Activated T-cell treated with anti-CD3 and anti-CD28 coated beads, Interleukin-2, amount 50 U/mL, for 24 hours (primary cell): ENCODE results near the gene CDON.

Source experiments
- DNase-seq: peaks from one replicate; pipeline ENCODE4 v3.0.0-alpha.2; 2020
- H3K27ac Mint-ChIP-seq: 2 replicates; pipeline ENCODE4 v1.8.0; 2020; ENCODE audit warnings: mild to moderate bottlenecking, mixed read lengths
- H3K27me3 Mint-ChIP-seq: 2 replicates; pipeline ENCODE4 v1.8.0; 2020; ENCODE audit warnings: mixed read lengths
- H3K36me3 Mint-ChIP-seq: 2 replicates; pipeline ENCODE4 v1.8.0; 2020; ENCODE audit warnings: low read depth, mixed read lengths
- H3K4me1 Mint-ChIP-seq: 2 replicates; pipeline ENCODE4 v1.8.0; 2020; ENCODE audit warnings: low read depth, mixed read lengths
- H3K4me3 Mint-ChIP-seq: 2 replicates; pipeline ENCODE4 v1.8.0; 2020; ENCODE audit warnings: mild to moderate bottlenecking, moderate library complexity, mixed read lengths
- H3K9me3 Mint-ChIP-seq: 2 replicates; pipeline ENCODE4 v1.8.0; 2020; ENCODE audit warnings: mixed read lengths

CDON gene

DNA sequence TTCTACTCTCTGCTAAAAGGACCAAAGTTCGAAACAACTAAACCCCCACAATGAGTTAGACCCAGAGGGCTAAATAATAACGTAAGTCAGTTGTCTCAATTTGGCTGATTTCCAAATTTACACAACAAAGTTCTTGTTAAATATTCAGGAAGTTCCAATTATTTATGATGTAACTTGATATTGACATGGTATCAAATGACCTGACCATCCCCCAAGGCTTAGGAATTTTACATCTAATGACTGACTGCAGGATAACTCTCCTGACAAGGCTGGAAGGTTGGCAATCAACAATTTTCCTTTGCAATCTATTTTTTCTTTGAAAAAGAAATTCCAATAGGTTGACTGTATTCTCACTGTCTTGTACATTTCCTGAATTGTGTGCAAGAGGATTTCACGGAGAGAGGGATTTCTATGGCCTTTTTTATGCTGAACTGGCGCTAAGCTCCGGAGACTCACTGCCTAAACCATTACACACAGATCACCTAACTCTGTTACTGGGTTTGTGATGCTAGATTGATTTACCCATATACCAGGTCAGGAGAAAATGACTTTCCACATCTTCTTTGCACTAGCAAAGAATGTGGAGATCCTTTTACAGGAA lies 9.6 kb upstream of the CDON start:
- no peak for DNase-seq
- no peaks in the 10 kb centered on the region for H3K27me3 Mint-ChIP-seq
- H3K36me3 Mint-ChIP-seq: no peaks in the 10 kb centered on the region
- H3K4me3 Mint-ChIP-seq: no peak overlapping the region
- no peak overlapping the region for H3K27ac Mint-ChIP-seq
- H3K4me1 Mint-ChIP-seq: no peaks in the 10 kb centered on the region
- no peaks in the 10 kb centered on the region for H3K9me3 Mint-ChIP-seq

DNA sequence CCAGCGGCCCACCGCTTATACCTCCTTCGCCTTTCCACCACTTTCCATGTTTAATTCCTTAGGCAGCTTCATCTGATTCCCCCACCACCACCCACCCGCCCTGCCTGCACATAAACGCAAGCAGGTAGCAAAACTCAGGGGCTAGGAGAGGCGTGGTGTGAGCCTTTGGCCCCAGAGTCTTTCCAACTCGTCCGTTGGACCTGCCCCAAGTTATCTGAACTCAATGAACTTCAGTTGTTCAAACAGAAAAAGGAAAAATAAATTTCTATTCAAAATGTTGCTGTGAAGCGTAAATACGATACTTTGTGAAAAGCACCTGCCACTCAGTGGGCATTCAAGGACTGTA lies 814 bp upstream of the CDON start:
- H3K27ac Mint-ChIP-seq: no peak overlapping the region
- peaks cover 10% of the 10 kb centered on the region for H3K4me1 Mint-ChIP-seq
- H3K4me3 Mint-ChIP-seq: peak overlapping the region; percentile 78
- peaks cover 23% of the 10 kb centered on the region for H3K27me3 Mint-ChIP-seq
- DNase-seq: no peak
- no peaks in the 10 kb centered on the region for H3K36me3 Mint-ChIP-seq
- H3K9me3 Mint-ChIP-seq: no peaks in the 10 kb centered on the region

DNA sequence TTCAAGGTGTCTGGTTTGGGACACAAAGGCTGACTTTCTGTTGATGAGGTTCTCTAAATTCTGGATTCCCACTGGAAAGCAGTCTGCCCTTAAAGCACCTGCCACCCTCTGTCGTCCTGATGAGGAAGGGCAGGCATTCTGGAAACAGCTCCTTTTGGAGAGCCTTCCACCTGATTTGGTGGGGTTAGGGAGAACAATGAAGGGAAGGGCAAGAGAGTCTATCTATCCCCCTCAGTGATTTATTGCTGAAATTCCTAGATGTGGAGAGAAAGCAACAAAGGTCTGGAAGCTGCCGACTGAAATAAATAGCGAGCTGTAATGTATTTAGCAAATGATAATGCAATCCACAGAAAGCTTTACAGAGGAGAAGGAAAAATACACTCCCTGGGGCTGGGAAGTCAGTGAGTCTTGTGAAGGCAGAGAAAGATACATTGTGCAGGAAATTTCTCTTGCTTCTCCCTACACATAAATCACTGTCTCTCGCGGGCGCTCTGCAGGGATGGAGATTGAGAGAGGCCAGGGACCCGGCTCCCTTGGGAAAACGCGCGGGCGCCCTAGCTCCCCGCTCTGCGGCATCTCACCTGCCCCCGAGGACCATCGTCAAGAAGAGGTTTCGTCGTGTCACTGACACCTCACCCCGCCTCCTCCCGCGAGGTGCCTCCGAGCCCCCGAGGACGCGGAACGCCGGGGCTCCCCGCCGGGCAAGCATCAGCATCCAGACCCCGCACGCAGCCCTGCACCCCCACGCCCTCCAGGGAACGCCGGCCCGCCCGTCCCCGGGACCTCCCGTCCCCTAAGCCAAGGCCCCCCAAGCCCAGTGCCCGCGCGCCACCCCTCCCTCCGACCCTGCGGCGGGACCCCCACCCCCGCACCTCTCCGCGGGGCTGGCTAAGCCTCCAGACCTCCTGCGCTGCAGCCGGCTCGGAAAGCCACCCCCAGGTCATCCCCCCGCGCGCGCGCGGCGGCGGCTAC lies 673 bp downstream of the CDON start:
- peaks cover 10% of the 10 kb centered on the region for H3K4me1 Mint-ChIP-seq
- no peaks in the 10 kb centered on the region for H3K36me3 Mint-ChIP-seq
- peaks cover 26% of the 10 kb centered on the region for H3K27me3 Mint-ChIP-seq
- H3K27ac Mint-ChIP-seq: peak overlapping the region; percentile 53
- H3K4me3 Mint-ChIP-seq: peak overlapping the region; percentile 78
- no peaks in the 10 kb centered on the region for H3K9me3 Mint-ChIP-seq
- no peak for DNase-seq

DNA sequence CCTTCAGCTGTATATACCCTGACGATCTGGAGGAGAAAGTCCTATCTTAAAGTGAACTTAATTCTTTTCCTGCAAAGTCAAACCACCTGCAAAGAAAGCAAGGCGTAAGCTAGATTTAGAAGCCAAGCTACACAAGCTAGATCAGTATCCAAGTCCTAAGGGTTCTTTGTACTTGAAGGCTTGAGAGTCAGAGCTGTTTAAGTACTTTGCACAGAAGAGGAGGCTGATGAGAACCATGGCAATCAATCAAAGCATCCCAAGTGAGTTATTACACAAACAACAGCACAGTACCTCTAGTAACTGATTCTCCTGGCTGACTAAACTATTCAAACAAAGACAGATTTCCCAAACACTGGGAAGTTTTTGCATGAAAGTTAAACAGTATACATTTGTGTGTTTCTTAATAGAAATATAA lies 1.9 kb downstream of the CDON start:
- Mint-ChIP-seq H3K9me3 (no peaks in the 10 kb centered on the region), H3K4me1 (peaks cover 10% of the 10 kb centered on the region), H3K36me3 (no peaks in the 10 kb centered on the region), H3K27ac (no peak overlapping the region), H3K4me3 (no peak overlapping the region), H3K27me3 (peaks cover 26% of the 10 kb centered on the region)
- DNase-seq: no peak

DNA sequence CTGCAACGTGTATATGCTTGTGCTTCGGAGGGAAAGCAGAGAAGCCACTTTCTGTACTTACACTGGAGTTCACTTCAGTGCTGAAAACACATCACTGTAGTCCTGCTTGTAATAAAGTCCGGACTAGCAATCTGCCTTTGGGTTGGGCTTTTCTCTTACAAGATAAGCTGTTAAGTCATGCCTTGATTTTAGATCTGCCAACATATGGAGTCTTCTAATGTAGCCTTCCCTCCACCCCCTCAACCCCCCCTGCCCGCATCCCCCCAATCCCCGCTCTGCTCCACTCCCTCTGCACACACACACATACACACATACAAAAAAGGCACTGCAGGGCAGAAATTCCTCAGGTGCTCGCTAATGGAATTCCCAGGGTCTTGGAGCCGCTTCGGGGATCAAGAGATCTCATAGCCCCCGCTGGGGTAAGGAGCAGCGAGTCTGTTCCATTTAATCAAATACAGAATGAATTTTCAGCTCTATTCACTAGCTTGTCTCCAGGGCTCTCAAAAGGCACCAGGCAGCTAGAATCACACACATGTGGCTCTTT lies 3.4 kb downstream of the CDON start:
- Mint-ChIP-seq H3K4me3 (no peak overlapping the region), H3K9me3 (no peaks in the 10 kb centered on the region), H3K36me3 (no peaks in the 10 kb centered on the region), H3K4me1 (peaks cover 10% of the 10 kb centered on the region), H3K27me3 (peaks cover 26% of the 10 kb centered on the region), H3K27ac (no peak overlapping the region)
- DNase-seq: no peak

DNA sequence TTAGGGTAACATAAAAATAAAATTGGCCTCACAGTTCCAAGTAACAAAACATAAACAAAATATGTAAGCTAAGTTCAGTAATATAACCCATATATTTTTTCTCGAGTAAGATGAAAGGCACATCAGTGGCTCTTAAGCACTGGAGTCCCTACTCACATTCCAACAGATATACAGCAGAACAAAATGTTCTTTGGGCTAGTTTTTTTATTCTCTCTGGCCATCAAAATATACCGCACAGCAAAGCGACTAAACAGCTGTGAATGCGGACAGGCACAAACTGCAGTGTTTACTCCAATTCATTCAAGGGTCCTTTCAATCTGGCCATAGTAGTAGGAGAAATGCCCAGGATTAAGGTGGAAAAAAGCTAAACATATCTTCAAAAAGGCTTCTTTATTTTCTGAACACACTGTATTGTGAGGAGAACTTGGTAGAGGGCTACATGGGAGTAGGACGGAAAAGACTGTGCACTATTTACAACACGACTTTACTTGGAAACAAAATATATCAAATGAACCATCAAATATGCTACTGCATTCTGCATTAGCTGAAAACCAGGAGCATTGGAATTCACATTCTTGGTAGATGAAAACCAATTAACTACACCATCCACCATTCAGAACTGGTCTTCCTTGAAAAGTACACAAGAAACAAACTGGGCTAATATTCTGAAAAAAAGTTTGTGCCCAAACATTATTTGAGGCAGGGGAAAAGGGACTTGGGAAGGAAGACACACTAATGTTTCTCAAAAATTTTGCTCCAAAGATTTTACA lies 4.4 kb downstream of the CDON start:
- Mint-ChIP-seq H3K4me1 (peaks cover 8% of the 10 kb centered on the region), H3K27ac (no peak overlapping the region), H3K36me3 (no peaks in the 10 kb centered on the region), H3K4me3 (no peak overlapping the region), H3K27me3 (peaks cover 26% of the 10 kb centered on the region), H3K9me3 (no peaks in the 10 kb centered on the region)
- no peak for DNase-seq

GRCh38 chr11:126054882-126055281 lies 7.8 kb downstream of the CDON start:
- no peak overlapping the region for H3K27ac Mint-ChIP-seq
- no peaks in the 10 kb centered on the region for H3K9me3 Mint-ChIP-seq
- DNase-seq: no peak
- H3K4me3 Mint-ChIP-seq: no peak overlapping the region
- peaks cover 7% of the 10 kb centered on the region for H3K27me3 Mint-ChIP-seq
- H3K36me3 Mint-ChIP-seq: no peaks in the 10 kb centered on the region
- H3K4me1 Mint-ChIP-seq: peaks cover 4% of the 10 kb centered on the region

GRCh38 chr11:126054408-126054807 lies 8.3 kb downstream of the CDON start:
- no peak overlapping the region for H3K27ac Mint-ChIP-seq
- no peaks in the 10 kb centered on the region for H3K36me3 Mint-ChIP-seq
- H3K4me3 Mint-ChIP-seq: no peak overlapping the region
- H3K27me3 Mint-ChIP-seq: peaks cover 4% of the 10 kb centered on the region
- peaks cover 8% of the 10 kb centered on the region for H3K4me1 Mint-ChIP-seq
- no peaks in the 10 kb centered on the region for H3K9me3 Mint-ChIP-seq
- no peak for DNase-seq

DNA sequence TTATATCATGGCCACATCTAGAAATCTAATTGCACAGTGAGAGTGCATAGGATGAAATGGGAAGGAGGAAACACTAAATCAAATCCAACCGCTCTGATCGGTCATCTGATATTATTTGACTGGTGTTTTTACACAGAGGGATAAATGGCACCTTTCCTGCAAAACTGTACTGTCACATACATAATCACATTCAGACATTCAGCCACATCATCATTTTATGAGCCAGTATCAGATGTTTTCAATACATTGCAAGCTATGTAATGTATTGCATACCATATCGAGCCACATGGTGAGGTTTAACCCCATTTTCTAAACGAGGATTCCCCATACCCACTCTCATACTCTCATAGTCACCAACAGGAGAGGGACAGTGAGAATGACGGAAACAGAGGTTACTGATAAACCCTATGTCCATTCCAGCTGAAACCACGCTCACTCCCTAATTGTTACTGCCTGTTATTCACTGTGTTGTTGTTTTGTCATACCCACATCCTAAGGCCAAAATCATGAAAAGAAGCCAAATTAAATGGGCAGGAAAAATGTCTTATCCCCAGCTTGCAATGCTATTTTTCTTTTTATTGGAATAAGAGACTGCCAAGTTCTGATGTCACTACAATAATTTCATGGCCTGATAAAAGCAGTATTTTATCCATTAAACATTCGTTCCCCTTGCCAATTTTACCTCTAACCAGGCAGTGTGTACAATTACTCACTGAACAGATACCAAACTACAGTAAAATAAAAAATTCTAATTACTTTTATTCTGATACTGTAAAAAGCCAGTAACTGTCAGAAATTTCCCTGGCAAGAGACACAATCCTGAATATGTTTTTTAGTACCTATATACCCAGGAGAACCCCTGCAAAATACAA lies 9.0 kb downstream of the CDON start:
- H3K4me3 Mint-ChIP-seq: no peak overlapping the region
- H3K27me3 Mint-ChIP-seq: peaks cover 4% of the 10 kb centered on the region
- no peaks in the 10 kb centered on the region for H3K9me3 Mint-ChIP-seq
- H3K27ac Mint-ChIP-seq: no peak overlapping the region
- no peaks in the 10 kb centered on the region for H3K36me3 Mint-ChIP-seq
- DNase-seq: no peak
- peaks cover 8% of the 10 kb centered on the region for H3K4me1 Mint-ChIP-seq

GRCh38 chr11:126051117-126051516 lies 11.5 kb downstream of the CDON start:
- Mint-ChIP-seq H3K36me3 (no peaks in the 10 kb centered on the region), H3K4me1 (peaks cover 8% of the 10 kb centered on the region), H3K27me3 (no peaks in the 10 kb centered on the region), H3K9me3 (no peaks in the 10 kb centered on the region), H3K27ac (no peak overlapping the region), H3K4me3 (no peak overlapping the region)
- DNase-seq: no peak

DNA sequence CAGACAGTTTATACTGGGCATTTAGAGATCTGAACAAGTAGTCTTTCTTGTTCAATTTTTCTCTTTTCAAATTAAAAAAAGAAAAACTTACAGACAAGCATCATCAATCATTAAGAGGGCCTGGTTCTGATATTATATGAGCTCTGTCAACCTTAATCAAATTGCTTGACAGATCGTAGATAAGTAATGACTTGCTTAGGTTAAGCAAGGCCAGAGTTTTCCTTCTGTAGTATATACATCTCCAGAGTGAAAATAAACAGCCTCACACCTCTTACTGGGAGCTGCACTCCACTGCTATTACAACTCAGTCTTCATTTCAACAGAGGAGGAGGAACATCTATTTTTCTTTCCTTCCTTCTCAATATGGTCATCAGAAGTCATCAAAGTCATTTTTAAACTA lies 13.5 kb downstream of the CDON start:
- Mint-ChIP-seq H3K27me3 (no peaks in the 10 kb centered on the region), H3K36me3 (no peaks in the 10 kb centered on the region), H3K4me1 (peaks cover 8% of the 10 kb centered on the region), H3K9me3 (no peaks in the 10 kb centered on the region), H3K4me3 (no peak overlapping the region), H3K27ac (no peak overlapping the region)
- no peak for DNase-seq

GRCh38 chr11:126048197-126048596 lies 14.5 kb downstream of the CDON start:
- H3K9me3 Mint-ChIP-seq: no peaks in the 10 kb centered on the region
- H3K27ac Mint-ChIP-seq: no peak overlapping the region
- peaks cover 8% of the 10 kb centered on the region for H3K4me1 Mint-ChIP-seq
- no peaks in the 10 kb centered on the region for H3K27me3 Mint-ChIP-seq
- DNase-seq: no peak
- H3K36me3 Mint-ChIP-seq: no peaks in the 10 kb centered on the region
- H3K4me3 Mint-ChIP-seq: no peak overlapping the region

- Mint-ChIP-seq H3K27ac (no peak overlapping the region), H3K4me1 (peaks cover 8% of the 10 kb centered on the region), H3K36me3 (no peaks in the 10 kb centered on the region), H3K4me3 (no peak overlapping the region), H3K27me3 (no peaks in the 10 kb centered on the region), H3K9me3 (no peaks in the 10 kb centered on the region)
- no peak for DNase-seq
Observed at GRCh38 chr11:126046570-126047195, 16.0 kb downstream of the CDON start.
